Chondrocyte (in vitro differentiated cells): Measurements from ENCODE around the gene ZFAND3. TPM values are rescaled to one million over a fixed set of nuclear protein-coding genes. Genes with fewer than 3 reads are reported as not detected.

ENCODE experiments used
- DNase-seq: peaks from one replicate; pipeline ENCODE4 v3.0.0; 2021; ENCODE audit warnings: mixed read lengths, low spot score
- H3K27ac Mint-ChIP-seq: one replicate; pipeline ENCODE4 v1.8.0; 2021; ENCODE audit warnings: mild to moderate bottlenecking, moderate library complexity, mixed read lengths; ENCODE audit not compliant: unreplicated experiment
- H3K27me3 Mint-ChIP-seq: 2 replicates; pipeline ENCODE4 v1.8.0; 2021; ENCODE audit warnings: low read depth, mixed read lengths
- H3K36me3 Mint-ChIP-seq: 2 replicates; pipeline ENCODE4 v1.8.0; 2021; ENCODE audit warnings: low read depth, mixed read lengths
- H3K4me1 Mint-ChIP-seq: 2 replicates; pipeline ENCODE4 v1.8.0; 2021; ENCODE audit warnings: low read depth, mild to moderate bottlenecking, mixed read lengths
- H3K4me3 Mint-ChIP-seq: one replicate; pipeline ENCODE4 v1.8.0; 2021; ENCODE audit warnings: mild to moderate bottlenecking, moderate library complexity, mixed read lengths; ENCODE audit not compliant: unreplicated experiment
- H3K9me3 Mint-ChIP-seq: 2 replicates; pipeline ENCODE4 v1.8.0; 2021; ENCODE audit warnings: low read depth, mixed read lengths
- CTCF ChIP-seq: fragments of 200-600 bp; sonication (generic); IDR thresholded peaks from 2 replicates; pipeline ENCODE4 v1.5.0; 2021; ENCODE audit warnings: antibody characterized with exemption, mild to moderate bottlenecking, moderate library complexity
- total RNA-seq: library from RNA; stranded (reverse); gene quantifications from 3 replicates; pipeline ENCODE4 v1.2.1, GENCODE V29; 2021

Gene ZFAND3
- total RNA-seq, 1 donor from 2014 or later = 98.5 TPM

GRCh38 chr6:38085031-38085430 is 265.5 kb downstream of the ZFAND3 start:
- no peak for TF ChIP-seq CTCF
- no peak overlapping the region for H3K27ac Mint-ChIP-seq

DNA sequence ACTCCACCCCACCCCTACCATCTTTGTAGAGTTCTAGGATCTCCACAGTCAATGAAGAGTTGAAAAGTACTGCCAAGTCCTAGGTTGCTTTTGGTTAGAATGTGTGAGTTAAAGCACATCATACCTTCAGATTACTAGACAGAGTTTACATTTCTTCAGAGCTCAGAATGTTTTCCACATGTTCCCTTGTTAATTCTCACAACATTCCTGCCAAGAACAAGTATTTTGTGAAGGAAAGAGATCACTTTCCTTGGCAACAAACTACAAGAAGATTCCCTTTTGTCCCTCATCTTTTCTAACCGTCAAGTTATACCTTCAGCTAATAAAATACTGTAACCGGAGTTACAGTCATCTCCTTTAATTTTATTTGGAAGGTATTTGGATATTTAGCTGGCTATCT is 266.8 kb downstream of the ZFAND3 start:
- H3K36me3 Mint-ChIP-seq = peaks cover 7% of the 10 kb centered on the region
- no peaks in the 10 kb centered on the region for H3K27me3 Mint-ChIP-seq
- TF ChIP-seq CTCF = no peak
- no peak for DNase-seq
- H3K27ac Mint-ChIP-seq = peak overlapping the region; percentile 34
- H3K4me1 Mint-ChIP-seq = peaks cover 30% of the 10 kb centered on the region
- no peaks in the 10 kb centered on the region for H3K9me3 Mint-ChIP-seq
- no peak overlapping the region for H3K4me3 Mint-ChIP-seq

More at GRCh38 chr6:38085031-38085430, 265.5 kb downstream of the ZFAND3 start:
- Mint-ChIP-seq H3K27me3 (no peaks in the 10 kb centered on the region), H3K9me3 (no peaks in the 10 kb centered on the region), H3K4me1 (peaks cover 33% of the 10 kb centered on the region), H3K4me3 (no peak overlapping the region), H3K36me3 (peaks cover 7% of the 10 kb centered on the region)
- no peak for DNase-seq

- Mint-ChIP-seq H3K4me1 (peaks cover 28% of the 10 kb centered on the region), H3K4me3 (no peak overlapping the region), H3K36me3 (peaks cover 7% of the 10 kb centered on the region), H3K9me3 (no peaks in the 10 kb centered on the region), H3K27ac (no peak overlapping the region), H3K27me3 (no peaks in the 10 kb centered on the region)
- no peak for TF ChIP-seq CTCF
- no peak for DNase-seq
These were observed 268.5 kb downstream of the ZFAND3 start for GRCh38 chr6:38088010-38088409.

- no peak overlapping the region for H3K4me3 Mint-ChIP-seq
- no peak for TF ChIP-seq CTCF
- no peaks in the 10 kb centered on the region for H3K27me3 Mint-ChIP-seq
- no peak for DNase-seq
- peaks cover 7% of the 10 kb centered on the region for H3K36me3 Mint-ChIP-seq
- no peaks in the 10 kb centered on the region for H3K9me3 Mint-ChIP-seq
- H3K4me1 Mint-ChIP-seq = peaks cover 28% of the 10 kb centered on the region
- no peak overlapping the region for H3K27ac Mint-ChIP-seq
These were observed 269.3 kb downstream of the ZFAND3 start for GRCh38 chr6:38088829-38089228.

- Mint-ChIP-seq H3K36me3 (peaks cover 5% of the 10 kb centered on the region), H3K4me3 (no peak overlapping the region), H3K27me3 (no peaks in the 10 kb centered on the region), H3K4me1 (peaks cover 32% of the 10 kb centered on the region), H3K27ac (no peak overlapping the region), H3K9me3 (no peaks in the 10 kb centered on the region)
- TF ChIP-seq CTCF = no peak
- DNase-seq = no peak
These were observed 272.1 kb downstream of the ZFAND3 start for GRCh38 chr6:38091613-38092012.
